Cardiac muscle cell (in vitro differentiated cells and primary cell): Measurements from ENCODE around the gene TFIP11. TPM values are rescaled to one million over a fixed set of nuclear protein-coding genes. Genes with fewer than 3 reads are reported as not detected.
A peak's percentile ranks its signal among the peaks of the same experiment; 100 is the strongest.

ENCODE experiments used
- DNase-seq, 2 donors: peaks; one replicate each; pipeline versions ENCODE4 v3.0.0 to v3.0.0-alpha.2; 2010 to 2017; ENCODE audit warnings: low read depth in 1 of 2, low spot score in 1 of 2
- H3K27ac ChIP-seq: fragments of 200-600 bp; sonication (generic); 2 replicates; pipeline ENCODE4 v1.5.1; 2016
- H3K27me3 ChIP-seq: fragments of 200-600 bp; sonication (generic); 2 replicates; pipeline ENCODE4 v1.6.0; 2016; ENCODE audit warnings: control low read depth
- H3K36me3 ChIP-seq: fragments of 200-600 bp; sonication (generic); 2 replicates; pipeline ENCODE4 v1.5.1; 2016; ENCODE audit warnings: control low read depth
- H3K4me1 ChIP-seq: fragments of 200-600 bp; sonication (generic); 2 replicates; pipeline ENCODE4 v1.8.1; 2017; ENCODE audit warnings: low read depth, mild to moderate bottlenecking, mixed run types
- H3K4me3 ChIP-seq: fragments of 200-600 bp; sonication (generic); 2 replicates; pipeline ENCODE4 v1.5.1; 2016; ENCODE audit warnings: mild to moderate bottlenecking
- H3K9me3 ChIP-seq: fragments of 200-600 bp; sonication (generic); 2 replicates; pipeline ENCODE4 v1.5.1; 2017; ENCODE audit warnings: low read depth, mild to moderate bottlenecking, control low read depth
- CTCF ChIP-seq: IDR thresholded peaks from 2 replicates; pipeline ENCODE4 v1.5.1; 2012; ENCODE audit warnings: low read depth, mild to moderate bottlenecking, low read length
- polyA plus RNA-seq: library from polyadenylated mRNA; unstranded; fragments of >200 nt; fragmentation: Nextera tagmentation; extraction: Ambion mirVana; gene quantifications from 2 replicates; pipeline ENCODE4 v1.2.1, GENCODE V29; 2016
- total RNA-seq: library from RNA; depleted of rRNA; stranded (reverse); fragments of >200 nt; gene quantifications from 2 replicates; pipeline ENCODE4 v1.2.3, GENCODE V29; 2016

TFIP11 gene
- total and polyA plus RNA-seq, 2 experiments from 2014 or later, result 24.6 to 25.5 TPM

- Histone ChIP-seq H3K27me3 (no peaks in the 10 kb centered on the region), H3K4me3 (no peak overlapping the region), H3K4me1 (peaks cover 12% of the 10 kb centered on the region), H3K9me3 (no peaks in the 10 kb centered on the region), H3K36me3 (peaks cover 13% of the 10 kb centered on the region), H3K27ac (no peak overlapping the region)
- no peak for DNase-seq
- no peak for TF ChIP-seq CTCF
Measured at GRCh38 chr22:26479043-26479791, 33.1 kb downstream of the TFIP11 start.

- H3K27me3 ChIP-seq, result no peaks in the 10 kb centered on the region
- DNase-seq, result no peak
- H3K4me3 ChIP-seq, result no peak overlapping the region
- no peaks in the 10 kb centered on the region for H3K9me3 ChIP-seq
- no peak for TF ChIP-seq CTCF
- no peak overlapping the region for H3K27ac ChIP-seq
- H3K36me3 ChIP-seq, result peaks cover 23% of the 10 kb centered on the region
- peaks cover 6% of the 10 kb centered on the region for H3K4me1 ChIP-seq
Measured at GRCh38 chr22:26477341-26477731, 34.9 kb downstream of the TFIP11 start.

GRCh38 chr22:26476705-26477340 lies 35.5 kb downstream of the TFIP11 start:
- Histone ChIP-seq H3K27me3 (no peaks in the 10 kb centered on the region), H3K4me1 (peaks cover 6% of the 10 kb centered on the region), H3K9me3 (no peaks in the 10 kb centered on the region), H3K36me3 (peaks cover 28% of the 10 kb centered on the region), H3K27ac (no peak overlapping the region), H3K4me3 (no peak overlapping the region)
- peak in 1 of 2 donors; percentile 90 for DNase-seq
- no peak for TF ChIP-seq CTCF

- no peak for TF ChIP-seq CTCF
- peaks cover 46% of the 10 kb centered on the region for H3K36me3 ChIP-seq
- H3K27ac ChIP-seq, result no peak overlapping the region
- H3K9me3 ChIP-seq, result no peaks in the 10 kb centered on the region
- no peak overlapping the region for H3K4me3 ChIP-seq
- H3K4me1 ChIP-seq, result peaks cover 3% of the 10 kb centered on the region
- no peak for DNase-seq
- no peaks in the 10 kb centered on the region for H3K27me3 ChIP-seq
Measured at GRCh38 chr22:26474682-26475081, 37.6 kb downstream of the TFIP11 start.

- Histone ChIP-seq H3K27ac (no peak overlapping the region), H3K9me3 (no peaks in the 10 kb centered on the region), H3K36me3 (peaks cover 64% of the 10 kb centered on the region), H3K4me1 (no peaks in the 10 kb centered on the region), H3K27me3 (no peaks in the 10 kb centered on the region), H3K4me3 (no peak overlapping the region)
- no peak for DNase-seq
- TF ChIP-seq CTCF, result no peak
Measured at GRCh38 chr22:26471522-26471921, 40.8 kb downstream of the TFIP11 start.
